Smooth muscle cell (in vitro differentiated cells): ENCODE measurements around the gene ABHD3. TPM values are rescaled to one million over a fixed set of nuclear protein-coding genes. Genes with fewer than 3 reads are reported as not detected.

Experiments
- DNase-seq: peaks from one replicate; lab custom pipeline; 2025; ENCODE audit not compliant: unreplicated experiment; lab: John Stamatoyannopoulos, UW
- H2AFZ ChIP-seq: fragments of 200-600 bp; sonication (generic); 2 replicates; pipeline ENCODE4 v1.6.0; 2016; ENCODE audit warnings: antibody characterized with exemption, low read depth, mild to moderate bottlenecking
- H3F3A ChIP-seq: fragments of 200-600 bp; sonication (generic); 2 replicates; pipeline ENCODE4 v1.6.0; 2017; ENCODE audit warnings: antibody characterized with exemption, low read depth
- H3K27ac ChIP-seq: fragments of 200-600 bp; sonication (generic); 2 replicates; pipeline ENCODE4 v1.5.1; 2016; ENCODE audit warnings: low read depth, mild to moderate bottlenecking
- H3K27me3 ChIP-seq: fragments of 200-600 bp; sonication (generic); 2 replicates; pipeline ENCODE4 v1.6.1; 2016; ENCODE audit warnings: low read depth, mild to moderate bottlenecking
- H3K36me3 ChIP-seq: fragments of 200-600 bp; sonication (generic); 2 replicates; pipeline ENCODE4 v1.5.1; 2016; ENCODE audit warnings: low read depth
- H3K4me1 ChIP-seq: fragments of 200-600 bp; sonication (generic); 2 replicates; pipeline ENCODE4 v1.5.1; 2016; ENCODE audit warnings: low read depth
- H3K4me2 ChIP-seq: fragments of 200-600 bp; sonication (generic); 2 replicates; pipeline ENCODE4 v1.6.0; 2016; ENCODE audit warnings: mild to moderate bottlenecking
- H3K4me3 ChIP-seq: fragments of 200-600 bp; sonication (generic); 2 replicates; pipeline ENCODE4 v1.5.1; 2016; ENCODE audit warnings: mild to moderate bottlenecking
- H3K79me2 ChIP-seq: fragments of 200-600 bp; sonication (generic); 2 replicates; pipeline ENCODE4 v1.6.0; 2016; ENCODE audit warnings: low read depth, mild to moderate bottlenecking
- H3K9ac ChIP-seq: fragments of 200-600 bp; sonication (generic); 2 replicates; pipeline ENCODE4 v1.6.0; 2016; ENCODE audit warnings: low read depth
- H3K9me3 ChIP-seq: fragments of 200-600 bp; sonication (generic); replicated peaks from 2 replicates; pipeline ENCODE4 v1.5.1; 2016; ENCODE audit warnings: low read depth
- H4K20me1 ChIP-seq: fragments of 200-600 bp; sonication (generic); 2 replicates; pipeline ENCODE4 v1.6.0; 2016; ENCODE audit warnings: low read depth
- CTCF ChIP-seq: fragments of 200-600 bp; sonication (generic); IDR thresholded peaks from 2 replicates; pipeline ENCODE4 v1.5.1; 2017; ENCODE audit warnings: borderline replicate concordance, mild to moderate bottlenecking, antibody characterized with exemption; ENCODE audit not compliant: insufficient read depth, poor library complexity, severe bottlenecking
- WGBS: methylation state at CpG from one replicate; pipeline ENCODE4 v1.1.7; 2016; ENCODE audit warnings: low lambda C conversion rate; 5-methylcytosine and 5-hydroxymethylcytosine counted together
- polyA plus RNA-seq: library from polyadenylated mRNA; unstranded; fragments of >200 nt; fragmentation: Nextera tagmentation; extraction: Ambion mirVana; gene quantifications from 2 replicates; pipeline ENCODE4 v1.2.1, GENCODE V29; 2016
- total RNA-seq: library from RNA; depleted of rRNA; stranded (reverse); fragments of >200 nt; gene quantifications from 2 replicates; pipeline ENCODE4 v1.2.3, GENCODE V29; 2014

Gene ABHD3
- 6.1 and 6.9 TPM in 2 replicates for total RNA-seq
- 9.9 and 11.6 TPM in 2 replicates for polyA plus RNA-seq

GRCh38 chr18:21704603-21705364, at the start of gene ABHD3:
Gene ABHD3 (minus strand): TSS chr18:21704774. CDS start chr18:21704665, 109 bp downstream.
- peak; percentile 22 for TF ChIP-seq CTCF
- no peaks in the 10 kb centered on the region for H4K20me1 ChIP-seq
- no peaks in the 10 kb centered on the region for H3K36me3 ChIP-seq
- H3K4me1 ChIP-seq = no peaks in the 10 kb centered on the region
- no peaks in the 10 kb centered on the region for H3K27me3 ChIP-seq
- DNase-seq = peak; percentile 70
- peak within 1 kb of the TSS; percentile 51 for H3K9ac ChIP-seq
- H3K9me3 ChIP-seq = no peaks in the 10 kb centered on the region
- H3K27ac ChIP-seq = peak within 1 kb of the TSS; percentile 25
- H2AFZ ChIP-seq = peak within 1 kb of the TSS; percentile 96
- H3K4me3 ChIP-seq = peak within 1 kb of the TSS; percentile 88
- H3K79me2 ChIP-seq = no peaks in the 10 kb centered on the region
- 8% methylated on average over 44 of the region's 60 CpGs for WGBS
- peak within 1 kb of the TSS; percentile 89 for H3K4me2 ChIP-seq
- peaks cover 3% of the 10 kb centered on the region for H3F3A ChIP-seq

- peaks cover 36% of the 10 kb centered on the region for H3K4me1 ChIP-seq
- no peak overlapping the region for H2AFZ ChIP-seq
- no peaks in the 10 kb centered on the region for H3F3A ChIP-seq
- no peak overlapping the region for H3K27ac ChIP-seq
- peaks cover 100% of the 10 kb centered on the region for H4K20me1 ChIP-seq
- H3K9me3 ChIP-seq = no peaks in the 10 kb centered on the region
- no peak overlapping the region for H3K9ac ChIP-seq
- no peak overlapping the region for H3K4me3 ChIP-seq
- DNase-seq = no peak
- H3K27me3 ChIP-seq = no peaks in the 10 kb centered on the region
- peaks cover 100% of the 10 kb centered on the region for H3K79me2 ChIP-seq
- H3K4me2 ChIP-seq = peak overlapping the region; percentile 12
- H3K36me3 ChIP-seq = no peaks in the 10 kb centered on the region
- no peak for TF ChIP-seq CTCF
- 100% methylated on average over 2 of the region's 2 CpGs for WGBS
These were observed 43.5 kb upstream of the ABHD3 start for GRCh38 chr18:21747764-21748693.

- Histone ChIP-seq H3K4me3 (no peak overlapping the region), H2AFZ (no peak overlapping the region), H4K20me1 (peaks cover 100% of the 10 kb centered on the region), H3K4me2 (peak overlapping the region; percentile 12), H3K9me3 (no peaks in the 10 kb centered on the region), H3K27me3 (no peaks in the 10 kb centered on the region), H3K9ac (peak overlapping the region; percentile 14), H3K79me2 (peaks cover 100% of the 10 kb centered on the region), H3F3A (no peaks in the 10 kb centered on the region), H3K27ac (no peak overlapping the region), H3K4me1 (peaks cover 42% of the 10 kb centered on the region), H3K36me3 (no peaks in the 10 kb centered on the region)
- 78% methylated on average over 2 of the region's 2 CpGs for WGBS
- DNase-seq = no peak
- no peak for TF ChIP-seq CTCF
These were observed 42.7 kb upstream of the ABHD3 start for GRCh38 chr18:21747268-21747667.
